ENCODE data around the gene SULF2.

DNA sequence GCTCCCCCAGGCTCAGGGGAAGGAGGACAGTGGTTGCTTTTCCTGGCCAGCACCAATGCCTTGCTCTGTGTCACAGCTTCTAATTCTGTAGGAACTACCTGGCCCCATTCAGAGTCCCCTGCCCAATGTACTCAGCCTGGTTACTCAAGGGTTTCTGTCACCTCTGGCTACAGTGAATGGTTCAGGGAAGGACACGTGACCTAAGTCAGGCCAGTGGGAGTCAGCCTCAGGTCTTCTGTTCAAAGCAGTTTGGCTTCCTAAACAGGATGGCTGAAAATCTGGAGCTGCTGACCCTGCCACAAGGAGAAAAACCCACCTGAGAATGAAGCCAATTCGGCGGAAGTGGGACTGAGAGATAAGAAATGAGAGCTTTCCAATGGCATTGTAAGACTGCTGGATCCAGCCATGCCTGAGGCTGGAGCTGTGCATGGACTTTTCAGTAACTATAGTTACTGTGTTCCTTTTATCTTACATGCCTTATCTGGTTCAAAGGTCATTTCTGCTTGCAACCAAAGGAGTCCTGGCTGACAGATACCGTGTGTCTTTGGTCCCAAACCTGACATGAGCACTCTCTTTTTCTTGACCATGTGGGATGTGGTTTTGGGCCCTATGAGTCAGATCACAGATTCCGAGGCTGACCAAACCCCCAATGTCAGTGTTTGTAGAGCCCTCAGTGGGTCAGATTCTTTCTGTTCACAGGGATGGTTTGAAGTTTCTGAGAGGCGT is 104.3 kb downstream of the SULF2 start:
- no peak for TF ChIP-seq POLR2A (IDR thresholded peaks at IDR 0.05)
- TF ChIP-seq, protein P1, sequence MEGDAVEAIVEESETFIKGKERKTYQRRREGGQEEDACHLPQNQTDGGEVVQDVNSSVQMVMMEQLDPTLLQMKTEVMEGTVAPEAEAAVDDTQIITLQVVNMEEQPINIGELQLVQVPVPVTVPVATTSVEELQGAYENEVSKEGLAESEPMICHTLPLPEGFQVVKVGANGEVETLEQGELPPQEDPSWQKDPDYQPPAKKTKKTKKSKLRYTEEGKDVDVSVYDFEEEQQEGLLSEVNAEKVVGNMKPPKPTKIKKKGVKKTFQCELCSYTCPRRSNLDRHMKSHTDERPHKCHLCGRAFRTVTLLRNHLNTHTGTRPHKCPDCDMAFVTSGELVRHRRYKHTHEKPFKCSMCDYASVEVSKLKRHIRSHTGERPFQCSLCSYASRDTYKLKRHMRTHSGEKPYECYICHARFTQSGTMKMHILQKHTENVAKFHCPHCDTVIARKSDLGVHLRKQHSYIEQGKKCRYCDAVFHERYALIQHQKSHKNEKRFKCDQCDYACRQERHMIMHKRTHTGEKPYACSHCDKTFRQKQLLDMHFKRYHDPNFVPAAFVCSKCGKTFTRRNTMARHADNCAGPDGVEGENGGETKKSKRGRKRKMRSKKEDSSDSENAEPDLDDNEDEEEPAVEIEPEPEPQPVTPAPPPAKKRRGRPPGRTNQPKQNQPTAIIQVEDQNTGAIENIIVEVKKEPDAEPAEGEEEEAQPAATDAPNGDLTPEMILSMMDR (IDR thresholded peaks at IDR 0.05): no peak

All from body of pancreas (tissue), 4 donors.